ENCODE data around the gene PRSS33.

PRSS33 gene

GRCh38 chr16:2774161-2774891 is 13.0 kb downstream of the PRSS33 start:
- Histone ChIP-seq H3K9me3 (no peaks in the 10 kb centered on the region), H3K4me1 (peaks cover 10% of the 10 kb centered on the region), H3K4me3 (no peak overlapping the region), H3K27me3 (ENCODE audit: low read depth) (no peaks in the 10 kb centered on the region), H3K36me3 (replicated peaks) (peaks cover 63% of the 10 kb centered on the region)
- in situ Hi-C loops (cut with MboI; ENCODE audit: low sequenced_read_pairs) = no loop called here
- DNase-seq (ENCODE audit: low spot score in 2 of 2) = no peak

- in situ Hi-C loops (cut with MboI; ENCODE audit: low sequenced_read_pairs) = no loop called here
- no peak for DNase-seq (ENCODE audit: low spot score in 2 of 2)
Observed at GRCh38 chr16:2773188-2773968, 14.0 kb downstream of the PRSS33 start.

GRCh38 chr16:2771496-2772402 is 15.6 kb downstream of the PRSS33 start:
- no peaks in the 10 kb centered on the region for H3K27me3 ChIP-seq (ENCODE audit: low read depth)
- DNase-seq (ENCODE audit: low spot score in 2 of 2) = no peak
- H3K4me3 ChIP-seq = no peak overlapping the region
- peaks cover 84% of the 10 kb centered on the region for H3K36me3 ChIP-seq (replicated peaks)
- no peaks in the 10 kb centered on the region for H3K9me3 ChIP-seq
- in situ Hi-C loops (cut with MboI; ENCODE audit: low sequenced_read_pairs) = no loop called here
- peaks cover 3% of the 10 kb centered on the region; the same call in 1 of the 2 replicates for H3K4me1 ChIP-seq

More at GRCh38 chr16:2773188-2773968, 14.0 kb downstream of the PRSS33 start:
- Histone ChIP-seq H3K9me3 (no peaks in the 10 kb centered on the region), H3K27me3 (ENCODE audit: low read depth) (no peaks in the 10 kb centered on the region), H3K4me1 (peaks cover 7% of the 10 kb centered on the region), H3K4me3 (no peak overlapping the region), H3K36me3 (replicated peaks) (peaks cover 72% of the 10 kb centered on the region)

- DNase-seq (ENCODE audit: low spot score in 2 of 2) = peak in 1 of 2 experiments; percentile 37
- Histone ChIP-seq H3K36me3 (replicated peaks) (peaks cover 97% of the 10 kb centered on the region), H3K27me3 (ENCODE audit: low read depth) (no peaks in the 10 kb centered on the region), H3K4me3 (no peak overlapping the region), H3K4me1 (no peaks in the 10 kb centered on the region), H3K9me3 (no peaks in the 10 kb centered on the region)
- in situ Hi-C loops (cut with MboI; ENCODE audit: low sequenced_read_pairs) = no loop called here
Observed at GRCh38 chr16:2770057-2770951, 17.1 kb downstream of the PRSS33 start.

GRCh38 chr16:2769675-2770056 is 17.7 kb downstream of the PRSS33 start:
- Histone ChIP-seq H3K27me3 (ENCODE audit: low read depth) (no peaks in the 10 kb centered on the region), H3K36me3 (replicated peaks) (peaks cover 97% of the 10 kb centered on the region), H3K4me1 (no peaks in the 10 kb centered on the region), H3K4me3 (no peak overlapping the region), H3K9me3 (no peaks in the 10 kb centered on the region)
- no peak for DNase-seq (ENCODE audit: low spot score in 2 of 2)
- in situ Hi-C loops (cut with MboI; ENCODE audit: low sequenced_read_pairs) = no loop called here

GRCh38 chr16:2769100-2769529 is 18.2 kb downstream of the PRSS33 start:
- H3K36me3 ChIP-seq (replicated peaks) = peaks cover 97% of the 10 kb centered on the region
- H3K27me3 ChIP-seq (ENCODE audit: low read depth) = no peaks in the 10 kb centered on the region
- no peak for DNase-seq (ENCODE audit: low spot score in 2 of 2)
- in situ Hi-C loops (cut with MboI; ENCODE audit: low sequenced_read_pairs) = no loop called here
- no peaks in the 10 kb centered on the region for H3K9me3 ChIP-seq
- no peaks in the 10 kb centered on the region for H3K4me1 ChIP-seq
- no peak overlapping the region for H3K4me3 ChIP-seq

- Histone ChIP-seq H3K27me3 (ENCODE audit: low read depth) (no peaks in the 10 kb centered on the region), H3K4me1 (no peaks in the 10 kb centered on the region), H3K9me3 (no peaks in the 10 kb centered on the region), H3K36me3 (replicated peaks) (peaks cover 97% of the 10 kb centered on the region), H3K4me3 (no peak overlapping the region)
- in situ Hi-C loops (cut with MboI; ENCODE audit: low sequenced_read_pairs) = no loop called here
- DNase-seq (ENCODE audit: low spot score in 2 of 2) = no peak
Observed at GRCh38 chr16:2768403-2769089, 18.8 kb downstream of the PRSS33 start.

- in situ Hi-C loops (cut with MboI; ENCODE audit: low sequenced_read_pairs) = no loop called here
- no peaks in the 10 kb centered on the region for H3K27me3 ChIP-seq (ENCODE audit: low read depth)
- no peaks in the 10 kb centered on the region for H3K9me3 ChIP-seq
- peaks cover 97% of the 10 kb centered on the region for H3K36me3 ChIP-seq (replicated peaks)
- no peak overlapping the region for H3K4me3 ChIP-seq
- no peak for DNase-seq (ENCODE audit: low spot score in 2 of 2)
- no peaks in the 10 kb centered on the region for H3K4me1 ChIP-seq
Observed at GRCh38 chr16:2767891-2768290, 19.5 kb downstream of the PRSS33 start.

- no peak for DNase-seq (ENCODE audit: low spot score in 2 of 2)
- no peak overlapping the region for H3K4me3 ChIP-seq
- H3K4me1 ChIP-seq = no peaks in the 10 kb centered on the region
- no peaks in the 10 kb centered on the region for H3K27me3 ChIP-seq (ENCODE audit: low read depth)
- peaks cover 99% of the 10 kb centered on the region for H3K36me3 ChIP-seq (replicated peaks)
- in situ Hi-C loops (cut with MboI; ENCODE audit: low sequenced_read_pairs) = no loop called here
- H3K9me3 ChIP-seq = no peaks in the 10 kb centered on the region
Observed at GRCh38 chr16:2767140-2767731, 20.1 kb downstream of the PRSS33 start.

- H3K9me3 ChIP-seq = no peaks in the 10 kb centered on the region
- H3K27me3 ChIP-seq (ENCODE audit: low read depth) = no peaks in the 10 kb centered on the region
- no peak for DNase-seq (ENCODE audit: low spot score in 2 of 2)
- in situ Hi-C loops (cut with MboI; ENCODE audit: low sequenced_read_pairs) = no loop called here
- H3K4me1 ChIP-seq = no peaks in the 10 kb centered on the region
- H3K4me3 ChIP-seq = no peak overlapping the region
- peaks cover 99% of the 10 kb centered on the region for H3K36me3 ChIP-seq (replicated peaks)
Observed at GRCh38 chr16:2766430-2767139, 20.8 kb downstream of the PRSS33 start.

- Histone ChIP-seq H3K4me3 (no peak overlapping the region), H3K27me3 (ENCODE audit: low read depth) (no peaks in the 10 kb centered on the region), H3K9me3 (no peaks in the 10 kb centered on the region), H3K36me3 (replicated peaks) (peaks cover 100% of the 10 kb centered on the region), H3K4me1 (no peaks in the 10 kb centered on the region)
- DNase-seq (ENCODE audit: low spot score in 2 of 2) = no peak
- in situ Hi-C loops (cut with MboI; ENCODE audit: low sequenced_read_pairs) = no loop called here
Observed at GRCh38 chr16:2765462-2766404, 21.6 kb downstream of the PRSS33 start.

Data from HAP-1 (cell line).